Stimulated activated CD4-positive, alpha-beta T cell treated with anti-CD3 and anti-CD28 coated beads, Interleukin-2, amount 100 ng/mL, for 4 hours (primary cell): ENCODE data around the gene CLASP1.

Source experiments
- DNase-seq: peaks from one replicate; pipeline ENCODE4 v3.0.0-alpha.2; 2020; ENCODE audit warnings: low read depth

The CLASP1 gene

GRCh38 chr2:121536850-121537557 is 112.3 kb downstream of the CLASP1 start:
- no peak for DNase-seq

DNA sequence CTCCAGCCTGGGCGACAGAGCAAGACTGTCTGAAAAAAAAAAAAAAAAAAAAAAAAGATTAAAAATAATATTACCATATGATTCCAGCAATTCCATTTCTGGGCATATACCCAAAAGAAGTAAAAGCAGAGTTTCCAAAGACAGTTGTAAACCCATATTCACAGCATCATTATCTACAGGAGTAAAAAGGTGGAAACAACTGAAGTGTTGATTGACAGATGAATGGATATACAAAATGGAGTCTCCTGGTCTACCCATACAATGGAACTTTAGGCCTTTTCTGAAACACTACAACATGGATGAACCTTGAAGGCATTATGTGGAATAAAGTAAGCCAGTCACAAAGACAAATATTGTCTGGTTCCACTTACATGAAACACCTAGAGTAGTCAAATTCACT is 112.9 kb downstream of the CLASP1 start:
- no peak for DNase-seq

DNA sequence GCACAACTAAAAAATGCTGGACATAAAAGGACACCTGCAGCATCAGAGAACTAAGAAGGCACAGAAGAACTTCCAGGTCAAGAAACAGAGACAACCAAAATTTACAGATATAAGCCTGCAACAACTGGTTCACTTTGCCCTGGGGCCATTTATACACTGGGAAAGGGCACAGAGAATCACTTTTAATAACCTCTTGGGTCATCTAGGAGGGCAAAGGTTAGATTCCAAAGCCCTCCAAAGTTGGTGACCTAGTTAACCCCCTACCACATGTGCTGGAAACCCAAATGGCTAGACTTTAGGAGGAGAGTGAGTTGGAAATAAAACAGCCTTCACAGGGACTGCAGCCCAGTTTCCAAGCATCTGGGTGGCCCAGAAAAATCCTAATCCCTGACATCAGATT is 115.3 kb downstream of the CLASP1 start:
- no peak for DNase-seq

- no peak for DNase-seq
Observed at GRCh38 chr2:121532894-121533293, 116.4 kb downstream of the CLASP1 start.

GRCh38 chr2:121532347-121532766 is 116.9 kb downstream of the CLASP1 start:
- DNase-seq, result no peak

- DNase-seq, result peak; percentile 78
Observed at GRCh38 chr2:121530212-121530705, 119.0 kb downstream of the CLASP1 start.

- DNase-seq, result no peak
Observed at GRCh38 chr2:121529439-121530211, 119.6 kb downstream of the CLASP1 start.

DNA sequence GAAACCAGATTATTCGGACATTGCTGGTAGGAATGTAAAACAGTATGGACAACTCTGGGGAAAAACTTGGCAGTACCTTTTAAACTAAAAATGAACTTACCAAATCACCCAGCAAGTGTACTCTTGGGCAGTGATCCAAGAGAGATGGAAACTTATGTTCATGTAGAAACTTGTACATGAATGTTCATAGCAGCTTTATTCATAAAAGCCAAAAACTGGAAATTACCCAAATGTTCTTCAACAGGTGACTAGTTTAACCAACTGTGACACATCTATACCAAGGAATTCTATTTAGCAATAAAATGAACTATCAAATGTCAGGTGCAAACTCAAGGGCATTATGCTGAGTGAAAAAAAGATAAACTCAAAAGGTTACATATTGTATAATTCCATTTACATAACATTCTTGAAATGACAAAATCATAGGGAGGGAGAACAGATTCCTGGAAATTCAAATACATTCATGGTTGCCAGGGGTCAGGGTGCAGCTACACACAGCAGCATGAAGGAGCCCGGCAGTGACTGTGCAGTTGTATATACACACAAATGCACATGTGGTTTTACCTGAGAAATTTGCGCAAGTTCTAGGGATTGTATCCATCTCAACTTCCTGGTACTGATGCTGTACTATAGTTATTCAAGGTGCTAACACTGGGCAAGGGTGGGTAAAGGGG is 122.1 kb downstream of the CLASP1 start:
- DNase-seq, result no peak

- no peak for DNase-seq
Observed at GRCh38 chr2:121524685-121525425, 124.4 kb downstream of the CLASP1 start.

DNA sequence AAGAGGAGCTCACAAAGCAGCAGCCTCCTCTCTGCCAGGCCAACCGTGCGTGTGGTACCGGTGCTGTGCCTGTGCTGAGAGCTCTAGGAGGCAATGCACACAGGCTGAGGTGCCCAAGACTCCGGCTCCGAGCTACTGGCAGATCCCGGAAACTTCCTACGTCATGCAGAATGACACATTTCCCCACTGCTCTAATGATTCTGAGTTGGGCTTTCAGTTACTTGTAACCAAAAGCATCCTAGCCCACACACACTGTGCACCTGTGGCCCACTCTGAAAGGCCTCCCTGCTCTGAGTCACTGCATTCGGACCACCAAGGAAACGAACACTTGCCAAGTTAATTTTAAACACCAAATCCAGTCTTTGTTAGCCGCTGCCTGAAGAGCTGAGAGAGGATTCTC is 127.9 kb downstream of the CLASP1 start:
- DNase-seq, result no peak

DNA sequence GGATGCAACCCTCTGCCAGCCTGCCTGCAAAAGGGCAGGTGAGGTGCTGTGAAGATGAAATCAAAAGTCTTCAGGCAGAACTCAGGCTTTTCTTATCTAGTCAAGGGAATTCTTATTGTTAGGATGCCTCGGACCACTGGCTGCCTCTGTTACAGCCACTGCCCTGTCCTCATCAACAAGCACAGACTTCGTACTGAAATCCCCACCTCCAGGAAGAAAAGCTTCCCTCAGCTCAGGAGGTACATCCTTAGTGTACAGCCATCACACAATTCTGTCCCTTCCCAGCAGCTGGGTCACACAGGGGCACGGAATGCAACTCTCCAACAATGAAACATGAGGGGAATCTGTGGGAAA is 128.6 kb downstream of the CLASP1 start:
- DNase-seq, result no peak

DNA sequence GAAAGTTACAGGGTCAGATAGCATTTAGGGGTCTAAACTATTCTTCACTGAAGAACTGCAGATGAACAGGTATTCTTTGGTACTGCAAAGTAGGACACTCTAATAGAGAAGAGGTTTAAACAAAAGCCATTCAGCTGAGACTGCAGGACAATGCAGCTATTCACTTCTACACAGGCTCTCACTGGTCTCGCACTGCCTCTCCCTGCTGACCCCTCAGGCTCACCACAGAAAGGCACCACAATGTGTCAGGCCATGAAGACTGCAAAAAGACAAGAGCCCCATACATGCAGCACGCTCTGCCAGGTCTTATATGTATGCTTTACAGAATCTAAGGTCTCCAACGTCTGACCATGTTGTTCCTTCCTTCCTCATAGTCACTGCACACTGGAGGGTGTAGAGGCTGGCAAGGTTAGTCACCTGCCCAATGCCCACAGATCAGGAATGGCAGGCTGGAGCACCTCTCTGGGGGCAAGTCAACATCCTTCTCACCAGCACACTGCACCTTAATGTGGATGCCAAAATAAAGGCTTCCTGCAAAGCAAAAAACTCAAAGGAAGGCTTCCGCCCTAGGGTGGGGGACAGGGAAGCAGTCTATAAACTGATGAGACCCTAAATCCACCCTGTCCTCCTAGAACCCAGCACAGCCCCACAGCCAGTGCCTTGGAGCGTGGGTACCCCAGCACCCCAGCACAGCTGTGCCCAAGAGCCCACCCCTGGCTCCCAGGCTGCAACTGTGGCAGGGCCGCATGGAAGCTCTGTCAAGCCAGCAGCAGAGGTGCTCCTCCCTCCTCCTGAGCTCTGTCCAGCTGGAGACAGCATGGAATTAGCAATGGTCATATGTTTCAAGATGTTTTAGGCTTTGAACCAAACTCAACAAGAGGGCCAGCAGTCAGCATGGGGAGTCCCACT is 129.3 kb downstream of the CLASP1 start:
- DNase-seq, result no peak

DNA sequence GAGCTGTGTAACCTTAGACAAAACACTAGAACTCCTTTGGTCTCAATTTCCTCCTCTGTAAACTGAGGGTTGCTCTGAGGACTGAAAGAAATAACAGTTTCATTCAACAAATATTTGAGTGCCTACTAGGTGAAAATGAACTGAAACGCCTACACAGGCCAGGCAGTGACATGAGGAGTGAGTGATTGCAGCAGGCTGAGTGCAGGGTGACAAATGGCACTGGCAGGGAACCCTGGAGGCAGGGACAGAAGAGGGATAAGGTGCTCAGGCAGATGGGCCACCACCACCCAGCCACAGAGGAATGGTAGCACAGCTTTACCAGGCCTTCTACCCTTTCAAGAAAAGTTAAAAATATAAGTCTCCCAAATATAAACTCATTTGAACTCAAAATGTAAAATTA is 130.1 kb downstream of the CLASP1 start:
- DNase-seq, result no peak

DNA sequence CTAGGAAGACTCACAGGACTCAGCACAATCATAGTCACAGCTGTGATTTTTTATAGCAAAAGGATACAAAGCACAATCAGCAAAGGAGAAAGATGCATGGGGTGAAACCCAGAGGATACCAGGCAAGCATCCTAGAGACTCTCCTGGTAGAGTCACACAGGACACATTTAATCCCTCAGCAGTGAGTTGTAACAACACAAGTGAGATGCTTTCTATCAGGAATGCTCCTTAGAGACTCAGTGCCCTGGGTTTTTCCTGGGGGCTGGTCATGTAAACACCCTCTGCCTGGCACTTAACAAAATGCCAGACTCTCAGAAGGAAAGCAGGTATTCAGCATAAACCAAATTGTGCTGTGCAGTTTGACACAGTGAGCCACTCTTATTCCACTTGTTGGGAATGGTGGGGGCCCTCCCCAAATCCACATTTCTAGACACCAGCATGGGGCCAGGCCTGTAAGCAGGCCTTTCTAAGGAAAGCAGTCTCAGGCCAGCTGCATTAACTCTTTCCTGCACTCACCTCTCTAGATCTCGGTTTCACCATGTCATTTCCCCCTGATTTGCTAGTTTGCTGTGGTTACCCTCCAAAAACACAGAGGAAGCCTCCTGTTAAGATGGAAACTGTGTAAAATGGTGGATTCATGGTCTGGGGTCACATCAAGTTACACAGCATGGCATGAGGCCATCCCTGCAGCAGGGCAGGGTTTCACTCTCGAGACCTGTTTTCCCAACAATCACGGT is 135.5 kb downstream of the CLASP1 start:
- no peak for DNase-seq

- no peak for DNase-seq
Observed at GRCh38 chr2:121510857-121511256, 138.4 kb downstream of the CLASP1 start.

DNA sequence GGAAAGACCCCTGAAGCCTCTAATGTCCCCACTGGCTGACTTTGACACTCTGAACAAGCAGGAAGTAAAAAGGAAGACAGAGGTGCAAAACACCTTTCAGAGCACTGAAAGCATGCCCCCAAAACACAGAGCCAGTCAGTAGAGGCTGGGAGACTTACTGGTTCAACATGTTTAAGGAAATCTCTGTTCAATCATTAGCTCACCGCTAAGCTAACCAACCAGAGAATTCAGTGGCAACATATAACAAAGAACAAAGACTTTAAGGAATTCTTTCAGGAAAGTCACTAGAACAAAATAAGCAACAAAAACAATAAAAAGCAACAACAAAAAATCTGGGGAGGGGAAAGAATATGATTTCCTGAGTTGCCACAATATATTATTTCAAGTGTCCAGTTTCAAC is 142.6 kb downstream of the CLASP1 start:
- DNase-seq, result no peak

DNA sequence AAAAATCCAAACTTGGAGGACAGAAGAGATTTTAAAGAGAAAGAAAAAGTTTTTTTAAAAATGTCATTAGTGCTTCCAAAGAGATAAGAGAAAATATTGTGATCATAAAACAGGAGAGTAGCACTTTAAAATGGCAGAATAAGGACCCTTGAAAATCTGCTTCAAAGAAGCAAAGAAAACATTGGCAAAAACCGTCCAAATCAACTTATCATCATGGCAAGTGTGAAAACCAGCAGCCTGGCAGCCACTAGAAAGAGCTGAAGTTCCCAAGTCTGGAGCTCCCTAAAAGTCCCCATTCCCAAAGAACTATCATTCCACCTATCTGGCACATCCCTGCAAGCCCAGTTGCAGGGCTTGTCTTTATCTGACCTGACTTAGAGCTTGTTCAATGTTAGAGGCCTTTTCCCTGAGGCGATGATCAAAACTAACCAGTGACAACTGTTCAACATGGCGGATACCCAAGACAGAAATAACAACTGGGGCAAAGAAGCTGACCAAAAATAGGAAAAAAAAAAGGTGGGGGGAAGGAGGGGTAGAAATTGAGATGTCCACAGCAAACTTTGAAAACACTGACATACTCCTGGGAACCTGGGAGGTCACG is 143.2 kb downstream of the CLASP1 start:
- DNase-seq, result no peak

GRCh38 chr2:121505005-121505404 is 144.3 kb downstream of the CLASP1 start:
- no peak for DNase-seq

DNA sequence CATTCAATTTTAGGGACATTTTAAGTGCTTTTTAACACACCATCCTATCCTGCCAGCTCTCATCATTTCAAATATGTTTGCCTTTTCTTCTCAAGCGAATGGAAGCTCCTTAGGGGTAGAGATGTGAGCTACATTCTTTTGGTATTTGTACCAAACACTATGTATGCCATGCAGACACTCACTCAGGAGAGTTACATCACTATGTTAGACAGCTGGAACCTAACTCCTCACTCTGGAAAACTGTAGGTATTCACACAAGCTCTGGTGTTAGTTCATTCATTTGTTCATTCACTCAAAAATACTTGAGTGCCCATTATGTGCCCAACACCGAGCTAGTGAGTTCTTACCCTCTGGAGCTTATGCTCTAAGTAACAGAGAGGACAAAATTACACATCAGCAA is 144.9 kb downstream of the CLASP1 start:
- DNase-seq, result no peak

DNA sequence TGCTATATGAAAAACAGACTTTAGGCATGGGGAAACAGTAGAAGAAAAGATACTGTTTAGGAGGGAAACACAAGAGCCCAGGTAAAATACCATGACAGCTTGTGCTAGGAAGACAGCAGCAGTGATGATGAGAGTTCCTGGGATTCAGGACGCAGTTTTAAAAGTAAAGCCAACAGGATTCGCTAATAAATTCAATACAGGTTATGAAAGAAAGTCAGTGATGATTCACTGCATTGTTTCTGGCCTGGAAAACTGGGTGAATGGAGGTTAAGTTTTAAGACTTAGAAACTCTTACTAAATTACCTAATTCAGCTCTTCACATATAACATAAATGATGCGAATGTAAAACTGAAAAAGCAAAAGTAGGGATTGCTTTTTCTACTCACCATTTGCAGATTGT is 146.5 kb downstream of the CLASP1 start:
- DNase-seq, result no peak
